Heart right ventricle (tissue), 16 donors: ENCODE data around the gene KNG1. TPM values are rescaled to one million over a fixed set of nuclear protein-coding genes. Genes with fewer than 3 reads are reported as not detected.
"Not testable (repeated sequence)": the region's sequence is repeated elsewhere in the genome, so short reads cannot be mapped to it uniquely, and the experiment has no call there.

ENCODE experiments used
- ATAC-seq, 8 donors: fragments of 200-7000 bp; cut with Tn5 transposase; one replicate each; pipeline ENCODE4 v1.9.1; 2020; ENCODE audit warnings: mild to moderate bottlenecking in 8 of 8, moderate library complexity in 8 of 8, moderate number of reproducible peaks in 1 of 8
- DNase-seq, 2 donors: peaks; one replicate each; pipeline ENCODE4 v3.0.0-alpha.2; 2020
- H3K27ac ChIP-seq, 10 donors: fragments of 200-600 bp; sonication (generic) in 2 of 10; one replicate each; pipeline versions ENCODE4 v1.5.0 to v1.8.0; 2020 to 2022; ENCODE audit warnings: mild to moderate bottlenecking in 3 of 10
- H3K27me3 ChIP-seq, 7 donors: fragments of 200-600 bp; one replicate each; pipeline ENCODE4 v1.8.0; 2021 to 2022; ENCODE audit warnings: mild to moderate bottlenecking in 2 of 7
- H3K36me3 ChIP-seq, 9 donors: fragments of 200-600 bp; sonication (generic) in 1 of 9; one replicate each; pipeline versions ENCODE4 v1.5.0 to v1.8.0; 2020 to 2022; ENCODE audit warnings: mild to moderate bottlenecking in 2 of 9
- H3K4me1 ChIP-seq, 9 donors: fragments of 200-600 bp; sonication (generic) in 1 of 9; one replicate each; pipeline versions ENCODE4 v1.5.0 to v1.8.0; 2020 to 2022; ENCODE audit warnings: mild to moderate bottlenecking in 4 of 9
- H3K4me3 ChIP-seq, 10 donors: fragments of 200-600 bp; sonication (generic) in 2 of 10; one replicate each; pipeline versions ENCODE4 v1.5.0 to v1.8.0; 2020 to 2022; ENCODE audit warnings: mild to moderate bottlenecking in 7 of 10, moderate library complexity in 2 of 10
- H3K9me3 ChIP-seq, 11 donors: fragments of 200-600 bp in 10 of 11; sonication (generic) in 2 of 11; one replicate each; pipeline versions ENCODE4 v1.5.0 to v1.8.0; 2013 to 2022; ENCODE audit warnings: mild to moderate bottlenecking in 2 of 11, control low read depth in 1 of 11, moderate library complexity in 1 of 11
- CTCF ChIP-seq, 9 donors: fragments of 200-600 bp; sonication (generic) in 2 of 9; IDR thresholded peaks; one replicate each; pipeline versions ENCODE4 v1.5.0 to v1.8.0; 2021 to 2022; ENCODE audit warnings: antibody characterized with exemption in 9 of 9, mild to moderate bottlenecking in 5 of 9, moderate library complexity in 1 of 9
- WGBS, 2 donors: extraction: QIAGEN DNeasy Blood & Tissue Kit; methylation state at CpG; one replicate each; pipeline ENCODE4 v1.1.7; 2013; ENCODE audit warnings: inconsistent platforms in 1 of 2; 5-methylcytosine and 5-hydroxymethylcytosine counted together
- intact Hi-C, 10 donors: fragments of 100-400 bp; cut with DNase I; formaldehyde crosslinking; loops; one replicate each; pipeline versions ENCODE4 v1.11.1 to v1.14.2; 2022
- polyA plus RNA-seq, 2 donors: library from polyadenylated mRNA; stranded (reverse); fragments of 200-250 nt; gene quantifications; one replicate each; pipeline ENCODE4 v1.2.3, GENCODE V29; 2013
- total RNA-seq, 10 donors: library from RNA; stranded (reverse); fragmentation: NEBNext Ultra II Directional in 3 of 10; extraction: Animal tissue kit (Norgen Biotek cat#: 25700) in 3 of 10; gene quantifications; one replicate each; pipeline versions ENCODE4 v1.2.1 to v1.2.4, GENCODE V29; 2021 to 2023
- donor health status: Arrhythmogenic right ventricular cardiomyopathy.
- donor health status: ischemic (EF 13 %, LVEDD 7.1; RV severe dilation, severe dysfunction).
- donor health status: healthy with polysubstance abuse.
- donor health status: DM: no; HTN: yes; CAD: no.
- donor health status: DM: no; HTN: no; CAD: no.
- donor health status: ischemic (EF 25% LVEDD 6.9; RV normal size, moderate dysfunction).
- donor health status: ischemic (EF 25% LVEDD 5.7; RV mildly dilated, moderate dysfunction).
- donor health status: healthy.
- donor health status: DM: yes; HTN: yes; CAD: no.
- donor health status: Ischemic cardiomyopathy.
- donor health status: ischemic (EF 35%, LVEDD 5.7; RV mildly dilated, moderate dysfunction).
- donor health status: nonischemic (EF 11% LVEDD 7.7; RV severe dilation, severe dysfunction).
- donor health status: DM: yes; HTN: yes; CAD: no.
- donor health status: PGD.
- donor health status: ischemic (EF 29% LVEDD 5.4; RV normal size, mild dysfunction).
- donor health status: nonischemic (EF 23%, LVEDD 6.1; RV moderate dilation, normal function).

KNG1 gene
- total and polyA plus RNA-seq, 12 donors = 0.07 to 0.92 (median 0.39) TPM; not detected in 2

DNA sequence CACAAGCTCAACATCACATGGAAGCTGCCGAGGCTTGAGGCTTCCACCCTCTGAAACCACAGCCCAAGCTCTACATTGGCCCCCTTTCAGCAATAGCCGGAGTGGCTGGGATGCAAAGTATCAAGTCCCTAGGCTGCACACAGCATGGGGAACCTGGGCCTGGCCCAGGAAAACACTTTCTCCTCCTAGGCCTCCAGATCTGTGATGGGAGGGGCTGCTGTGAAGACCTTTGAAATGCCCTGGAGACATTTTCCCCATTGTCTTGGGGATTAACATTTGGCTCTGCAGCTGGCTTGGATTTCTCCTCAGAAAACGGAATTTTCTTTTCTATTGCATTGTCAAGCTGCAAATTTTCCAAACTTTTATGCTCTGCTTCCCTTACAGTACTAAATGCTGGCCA, 33.2 kb upstream of the KNG1 start:
- Histone ChIP-seq H3K36me3 (no peaks in the 10 kb centered on the region), H3K9me3 (no peaks in the 10 kb centered on the region), H3K27ac (no peak overlapping the region), H3K27me3 (peaks cover 0 to 12% (median 0%) of the 10 kb centered on the region in 7 donors), H3K4me3 (no peak overlapping the region), H3K4me1 (no peaks in the 10 kb centered on the region)
- ATAC-seq (no peak), DNase-seq (no peak)
- intact Hi-C loops = no loop called here
- 68 to 76% methylated on average over 3 of the region's 3 CpGs for WGBS, 2 donors
- TF ChIP-seq CTCF (IDR thresholded peaks at IDR 0.05) = no peak

DNA sequence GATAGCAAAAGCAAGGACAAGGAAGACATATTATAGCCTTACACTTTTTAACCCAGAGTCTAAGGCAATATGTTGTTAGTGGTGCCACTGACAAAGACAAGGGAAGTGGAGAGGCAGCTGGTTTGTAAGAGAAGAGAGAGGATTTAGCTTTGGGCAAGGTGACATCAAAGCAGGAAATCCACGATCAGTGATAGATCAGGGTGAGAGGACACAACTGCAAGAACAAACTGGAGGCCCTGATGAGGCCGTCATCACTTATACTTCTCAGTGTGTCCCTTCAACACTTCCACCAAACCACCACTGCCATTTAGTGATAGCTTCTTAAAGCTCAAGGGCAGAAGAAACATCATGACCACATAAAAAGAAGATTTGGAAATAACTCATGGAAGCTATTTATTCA, 30.7 kb upstream of the KNG1 start:
- DNase-seq, intact Hi-C loops, H3K4me1 ChIP-seq, H3K4me3 ChIP-seq, ATAC-seq, H3K9me3 ChIP-seq, H3K27ac ChIP-seq, H3K36me3 ChIP-seq: not testable (repeated sequence)
- WGBS, 2 donors = 61 to 70% methylated on average over 2 of the region's 2 CpGs
- H3K27me3 ChIP-seq = peaks cover 0 to 12% (median 0%) of the 10 kb centered on the region in 7 donors

GRCh38 chr3:186687120-186687651, 30.0 kb upstream of the KNG1 start:
- WGBS, 2 donors = 72 to 80% methylated on average over 12 of the region's 12 CpGs
- DNase-seq (no peak), ATAC-seq (no peak)
- H3K9me3 ChIP-seq = no peaks in the 10 kb centered on the region
- H3K27ac ChIP-seq = no peak overlapping the region
- intact Hi-C loops = no loop called here
- no peaks in the 10 kb centered on the region for H3K4me1 ChIP-seq
- TF ChIP-seq CTCF (IDR thresholded peaks at IDR 0.05) = no peak
- no peaks in the 10 kb centered on the region for H3K36me3 ChIP-seq
- H3K4me3 ChIP-seq = no peak overlapping the region
- peaks cover 0 to 12% (median 1%) of the 10 kb centered on the region in 7 donors for H3K27me3 ChIP-seq

GRCh38 chr3:186690304-186690703, 26.9 kb upstream of the KNG1 start:
- H3K36me3 ChIP-seq, ATAC-seq, H3K4me1 ChIP-seq, intact Hi-C loops, DNase-seq, H3K27me3 ChIP-seq, H3K4me3 ChIP-seq, H3K9me3 ChIP-seq, H3K27ac ChIP-seq: not testable (repeated sequence)
- WGBS, 2 donors = 75 to 78% methylated on average over 1 of the region's 1 CpG

- Histone ChIP-seq H3K9me3 (no peaks in the 10 kb centered on the region), H3K4me3 (no peak overlapping the region), H3K36me3 (no peaks in the 10 kb centered on the region), H3K27me3 (peaks cover 0 to 7% (median 0%) of the 10 kb centered on the region in 7 donors), H3K27ac (no peak overlapping the region), H3K4me1 (peaks cover 0 to 6% (median 0%) of the 10 kb centered on the region in 9 donors)
- intact Hi-C loops = no loop called here
- WGBS, 2 donors = 91 to 94% methylated on average over 7 of the region's 7 CpGs
- no peak for DNase-seq
- no peak for TF ChIP-seq CTCF (IDR thresholded peaks at IDR 0.05)
- no peak for ATAC-seq
Measured at GRCh38 chr3:186691676-186692075, 25.5 kb upstream of the KNG1 start.
